HG03565 (cell line): ENCODE data around the gene PHC2.

Experiments
- ATAC-seq: cut with Tn5 transposase; IDR thresholded peaks from one replicate; pipeline ENCODE4 v1.9.1; 2021; ENCODE audit warnings: mild to moderate bottlenecking, moderate library complexity; ENCODE audit not compliant: unreplicated experiment

Gene PHC2

DNA sequence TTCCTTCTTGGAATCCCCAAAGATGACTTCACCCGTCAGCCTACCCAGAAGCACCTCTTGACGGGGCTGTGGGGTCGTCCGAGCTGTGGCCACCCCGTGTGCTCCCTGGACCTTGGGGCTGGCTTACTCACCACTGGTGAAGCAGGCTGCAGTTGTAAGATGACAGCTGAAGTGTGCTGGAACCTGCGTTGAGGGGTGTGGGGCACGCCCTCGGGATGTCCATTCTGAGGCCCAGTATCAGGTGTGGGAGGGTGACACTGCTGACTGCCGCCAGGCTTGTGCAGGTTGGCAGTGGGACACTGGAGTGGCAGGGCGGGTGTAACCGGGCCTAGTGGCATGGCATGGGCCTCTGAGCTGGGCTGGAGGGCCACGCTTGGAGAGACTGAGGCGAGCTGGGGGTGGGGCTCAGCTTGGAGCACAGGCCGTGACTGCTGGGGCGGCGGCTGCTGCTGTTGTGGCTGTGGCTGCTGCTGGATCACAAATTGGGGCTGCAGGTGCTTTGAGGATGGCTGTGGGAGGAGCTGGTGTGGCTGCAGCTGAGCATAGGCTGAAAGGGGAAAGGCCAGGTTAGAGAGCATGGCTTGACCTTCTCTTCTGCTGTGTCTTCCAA is 76.1 kb downstream of the PHC2 start:
- no peak for ATAC-seq

DNA sequence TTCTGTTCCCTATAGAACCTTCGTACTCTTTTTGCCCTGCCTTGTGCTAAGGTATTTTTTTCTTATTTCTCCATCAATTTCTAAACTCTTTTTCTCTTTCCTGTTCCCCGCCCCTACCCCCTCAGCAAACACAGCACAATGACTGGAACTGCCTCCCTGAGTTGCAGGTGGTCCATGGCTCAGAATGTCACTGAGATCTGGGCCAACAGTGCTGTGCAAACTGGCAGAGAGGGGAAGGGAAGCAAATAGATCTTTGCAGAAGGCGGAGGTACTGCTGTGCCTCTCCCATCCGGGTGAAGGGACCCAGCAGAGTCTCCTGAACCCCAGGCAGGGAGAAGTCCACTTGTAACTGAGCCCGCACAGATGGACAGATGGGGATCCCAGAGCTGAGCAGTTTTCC is 77.4 kb downstream of the PHC2 start:
- no peak for ATAC-seq

GRCh38 chr1:33351281-33351660 is 79.6 kb downstream of the PHC2 start:
- ATAC-seq: no peak

- ATAC-seq: no peak
Measured at GRCh38 chr1:33350611-33351280, 80.1 kb downstream of the PHC2 start.

DNA sequence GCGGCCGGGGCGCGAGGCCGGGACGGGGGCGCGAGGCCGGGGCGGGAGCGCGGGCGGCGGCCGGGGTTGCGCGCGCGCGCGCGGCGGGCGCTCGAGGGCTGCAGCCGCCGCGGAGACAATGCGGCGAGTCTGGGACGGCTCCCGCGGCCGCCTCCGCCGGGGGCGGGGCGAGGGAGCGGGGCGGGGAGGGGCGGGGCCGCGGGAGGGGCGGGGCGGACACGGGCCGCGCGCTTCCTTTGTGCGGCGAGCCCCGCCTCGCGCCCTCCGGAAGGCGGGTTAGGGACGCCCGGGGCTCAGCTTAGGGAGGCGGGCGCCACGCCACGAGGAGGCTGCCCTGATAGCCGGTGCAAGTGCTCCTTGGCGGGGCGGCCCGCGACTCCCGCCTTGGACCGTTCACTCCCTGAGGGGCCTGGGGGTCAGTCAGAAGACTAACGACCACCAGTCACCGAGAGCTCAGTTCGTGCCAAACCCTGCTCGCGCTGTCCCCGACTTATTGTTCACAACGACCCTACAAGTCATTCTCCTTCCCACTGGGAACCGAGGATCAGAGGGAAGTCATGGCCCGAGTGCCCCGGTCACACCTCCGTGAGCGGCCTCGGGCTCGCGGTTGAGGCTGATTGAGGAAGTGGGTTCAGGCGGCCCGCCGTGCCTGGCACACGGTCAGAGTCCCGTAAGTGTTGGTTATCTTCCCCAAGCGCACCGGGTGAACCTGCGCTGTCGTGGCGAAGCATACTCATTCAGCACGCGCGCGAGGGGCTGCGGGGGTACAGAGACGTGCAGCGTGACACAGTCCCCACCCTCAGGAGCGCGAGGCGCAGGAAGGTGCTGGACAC is 80.9 kb downstream of the PHC2 start:
- ATAC-seq: peak; percentile 58

- ATAC-seq: peak; percentile 19
Measured at GRCh38 chr1:33349081-33349759, 81.7 kb downstream of the PHC2 start.

- ATAC-seq: no peak
Measured at GRCh38 chr1:33348676-33349080, 82.2 kb downstream of the PHC2 start.

- ATAC-seq: no peak
Measured at GRCh38 chr1:33348194-33348593, 82.7 kb downstream of the PHC2 start.

DNA sequence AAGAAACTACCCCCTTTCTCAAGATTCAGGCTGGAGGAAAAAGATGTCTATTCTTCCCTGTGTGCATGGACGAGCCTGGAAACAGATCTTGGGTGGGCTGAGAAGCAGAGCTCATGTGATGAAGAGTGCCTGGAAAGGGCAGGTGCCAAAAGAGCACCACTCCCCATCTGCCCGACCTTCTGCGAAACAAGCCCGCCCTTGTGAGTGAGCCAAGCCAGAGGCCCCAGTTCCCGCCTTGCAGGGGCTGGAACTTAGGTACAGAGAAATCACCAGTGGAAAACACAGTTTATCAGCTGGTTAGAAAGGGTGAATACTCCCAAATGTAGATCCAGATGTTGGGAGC is 83.3 kb downstream of the PHC2 start:
- no peak for ATAC-seq

GRCh38 chr1:33346927-33347649 is 83.8 kb downstream of the PHC2 start:
- no peak for ATAC-seq

DNA sequence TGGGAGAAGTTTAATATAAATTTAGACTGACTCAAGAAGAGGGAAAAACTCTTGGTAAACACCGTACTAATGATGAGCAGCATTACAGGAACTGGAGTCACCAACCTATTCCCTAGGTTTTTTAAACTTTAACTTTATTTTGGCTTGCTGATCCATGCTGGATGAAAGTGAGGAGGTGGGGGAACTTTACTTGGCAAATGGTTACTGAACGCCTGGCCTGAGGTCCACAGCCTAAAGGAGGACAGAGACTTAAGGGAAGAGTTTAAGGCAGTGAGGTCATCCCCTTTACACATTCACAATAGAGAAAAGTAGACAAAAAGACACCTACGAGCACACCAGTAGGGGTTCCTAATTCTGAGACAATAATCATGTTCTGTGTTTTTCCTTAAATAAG is 84.4 kb downstream of the PHC2 start:
- no peak for ATAC-seq

DNA sequence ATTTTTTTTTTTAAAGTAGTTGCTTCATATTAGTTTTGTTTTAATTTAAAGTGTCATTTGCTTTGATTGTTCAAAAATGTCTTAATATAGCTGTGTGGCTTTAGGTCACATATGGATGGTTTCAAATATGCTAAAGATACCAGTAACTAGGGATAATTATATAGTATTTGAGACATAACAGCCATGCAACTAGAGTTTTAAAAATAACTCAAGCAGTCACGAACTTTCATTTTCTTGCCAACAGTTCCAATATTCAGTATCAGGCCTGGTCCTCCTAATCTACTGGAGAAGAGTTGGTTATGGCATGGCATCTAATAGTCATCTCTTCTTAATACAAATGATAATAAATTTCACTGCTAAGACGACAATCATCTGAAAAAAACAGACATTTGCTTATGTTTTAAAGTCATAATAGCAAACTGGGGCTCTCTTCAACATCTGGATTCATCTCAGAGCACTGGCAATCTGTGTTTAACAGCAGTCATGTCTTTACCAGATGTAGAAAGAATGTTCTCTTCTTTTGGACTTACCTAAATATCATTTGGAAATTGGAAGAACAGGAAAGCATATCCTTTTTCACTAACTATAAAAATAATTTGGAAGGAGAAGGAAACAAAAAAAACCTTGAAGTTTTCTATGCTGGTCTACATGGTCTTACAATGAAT is 85.9 kb downstream of the PHC2 start:
- ATAC-seq: no peak

DNA sequence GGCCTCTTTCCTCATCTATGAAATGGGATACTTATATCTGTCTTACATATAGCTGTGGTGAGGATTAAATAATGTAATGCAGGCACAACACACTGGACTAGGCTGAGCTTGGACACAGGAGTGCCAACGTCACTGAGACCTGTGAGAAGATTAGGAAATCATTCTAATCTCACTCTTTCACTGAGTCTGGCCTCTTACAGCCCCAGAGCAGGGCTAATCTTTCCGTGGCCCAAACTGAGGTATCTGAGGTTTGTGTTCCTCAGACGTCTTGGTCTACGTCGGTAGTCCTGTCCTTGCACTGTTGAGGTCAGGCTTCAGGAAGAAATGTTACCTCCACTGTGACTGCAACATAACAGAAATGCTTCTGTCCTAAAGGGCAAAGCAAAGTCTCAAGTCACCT is 87.4 kb downstream of the PHC2 start:
- no peak for ATAC-seq

- ATAC-seq: no peak
Measured at GRCh38 chr1:33342041-33342723, 88.7 kb downstream of the PHC2 start.

DNA sequence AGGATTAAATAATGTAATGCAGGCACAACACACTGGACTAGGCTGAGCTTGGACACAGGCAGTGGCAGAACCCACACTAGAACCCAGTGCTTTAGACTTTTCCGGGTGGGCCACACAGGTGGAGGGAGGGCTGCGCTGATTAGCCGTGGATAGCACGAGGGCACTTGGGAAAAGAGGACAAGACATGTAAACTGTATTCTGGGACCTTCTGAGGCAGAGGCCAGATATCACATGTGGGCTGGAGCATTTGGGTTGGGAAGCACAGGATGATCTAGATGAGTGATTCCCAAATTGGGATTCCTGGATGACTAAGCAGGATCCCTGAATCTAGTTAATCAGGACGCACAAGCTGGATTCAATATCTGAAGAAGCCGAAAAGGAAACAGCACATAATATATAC is 89.7 kb downstream of the PHC2 start:
- no peak for ATAC-seq

DNA sequence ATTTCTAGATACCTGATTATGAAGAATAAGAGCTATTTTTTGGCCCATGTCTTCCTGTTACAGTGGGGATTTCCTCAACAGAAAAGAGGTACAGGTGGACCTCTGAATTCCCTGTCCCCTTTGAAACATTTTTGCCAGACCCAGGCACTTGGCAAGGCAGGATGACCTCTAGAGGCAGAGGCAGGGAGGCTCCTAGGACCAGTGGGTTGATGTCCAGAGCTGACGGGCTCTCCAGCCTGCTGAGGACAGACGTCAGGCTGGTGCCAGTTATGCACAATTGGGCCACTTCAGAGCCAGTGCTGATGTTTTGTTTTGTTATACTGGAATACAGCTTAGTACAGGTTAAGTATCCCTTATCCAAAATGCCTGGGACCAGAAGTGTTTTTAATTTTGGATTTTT is 91.5 kb downstream of the PHC2 start:
- no peak for ATAC-seq

- no peak for ATAC-seq
Measured at GRCh38 chr1:33338440-33339211, 92.3 kb downstream of the PHC2 start.

DNA sequence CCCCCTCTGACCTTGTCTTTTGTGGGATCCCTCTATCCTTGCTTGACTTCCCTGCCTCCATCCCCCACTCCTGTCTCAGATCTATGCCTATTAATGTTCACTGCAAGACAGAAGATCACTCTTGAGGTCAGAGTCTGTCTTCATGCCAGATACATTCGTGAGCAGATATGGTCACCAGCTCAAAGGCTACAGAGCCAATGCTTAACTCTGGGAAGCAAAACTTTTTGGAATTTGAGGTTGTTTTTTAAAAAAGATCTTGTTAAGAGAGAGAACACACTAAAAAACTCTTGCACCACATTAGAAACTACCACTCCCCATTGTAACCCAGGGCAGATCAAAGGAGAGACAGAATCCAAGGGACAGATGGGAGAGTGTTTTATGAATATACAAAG is 92.9 kb downstream of the PHC2 start:
- no peak for ATAC-seq

DNA sequence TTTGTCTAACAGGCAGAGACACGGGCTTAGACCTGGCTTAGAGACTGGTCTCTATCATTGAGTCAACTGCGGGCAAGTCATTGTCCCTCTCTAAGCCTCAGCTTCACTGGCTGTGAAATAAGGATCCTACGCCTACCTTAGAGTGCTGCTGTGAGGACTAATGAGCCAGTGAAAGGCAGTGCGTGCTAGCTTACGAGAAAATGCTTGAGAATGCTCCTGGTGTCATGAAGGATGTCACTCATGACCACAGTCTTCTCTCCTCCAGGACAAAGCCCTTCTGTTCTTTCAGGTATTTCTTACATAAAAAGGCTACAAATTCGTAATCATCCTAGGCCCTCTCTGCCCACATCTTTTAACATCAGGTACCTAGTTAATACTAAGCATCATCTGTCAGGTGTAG is 93.5 kb downstream of the PHC2 start:
- ATAC-seq: no peak
